GM21381 (cell line): ENCODE data around the gene SPTLC2.
"Not testable (repeated sequence)": the region's sequence is repeated elsewhere in the genome, so short reads cannot be mapped to it uniquely, and the experiment has no call there.

Experiments
- ATAC-seq: cut with Tn5 transposase; IDR thresholded peaks from one replicate; pipeline ENCODE4 v1.9.1; 2021; ENCODE audit warnings: mild to moderate bottlenecking, moderate library complexity; ENCODE audit not compliant: unreplicated experiment

SPTLC2 gene

GRCh38 chr14:77554816-77555599 is 61.4 kb downstream of the SPTLC2 start:
- ATAC-seq = no peak

- peak; percentile 55 for ATAC-seq
Observed at GRCh38 chr14:77554207-77554606, 62.2 kb downstream of the SPTLC2 start.

GRCh38 chr14:77549451-77549850 is 67.0 kb downstream of the SPTLC2 start:
- no peak for ATAC-seq

- no peak for ATAC-seq
Observed at GRCh38 chr14:77547512-77548180, 68.8 kb downstream of the SPTLC2 start.

- ATAC-seq = not testable (repeated sequence)
Observed at GRCh38 chr14:77545171-77545570, 71.3 kb downstream of the SPTLC2 start.

GRCh38 chr14:77544571-77544970 is 71.9 kb downstream of the SPTLC2 start:
- no peak for ATAC-seq

- no peak for ATAC-seq
Observed at GRCh38 chr14:77543637-77544334, 72.7 kb downstream of the SPTLC2 start.

GRCh38 chr14:77543240-77543551 is 73.2 kb downstream of the SPTLC2 start:
- ATAC-seq = no peak

GRCh38 chr14:77542421-77543239 is 73.8 kb downstream of the SPTLC2 start:
- no peak for ATAC-seq

- peak; percentile 70 for ATAC-seq
Observed at GRCh38 chr14:77541905-77542304, 74.5 kb downstream of the SPTLC2 start.

GRCh38 chr14:77536951-77537350 is 79.5 kb downstream of the SPTLC2 start:
- ATAC-seq = not testable (repeated sequence)

GRCh38 chr14:77531071-77531470 is 85.4 kb downstream of the SPTLC2 start:
- no peak for ATAC-seq

- no peak for ATAC-seq
Observed at GRCh38 chr14:77529963-77530362, 86.5 kb downstream of the SPTLC2 start.

GRCh38 chr14:77529213-77529612 is 87.2 kb downstream of the SPTLC2 start:
- ATAC-seq = no peak

- ATAC-seq = not testable (repeated sequence)
Observed at GRCh38 chr14:77528701-77529100, 87.7 kb downstream of the SPTLC2 start.

- no peak for ATAC-seq
Observed at GRCh38 chr14:77526266-77526665, 90.2 kb downstream of the SPTLC2 start.

- ATAC-seq = no peak
Observed at GRCh38 chr14:77524536-77524935, 91.9 kb downstream of the SPTLC2 start.

- ATAC-seq = no peak
Observed at GRCh38 chr14:77523109-77523508, 93.3 kb downstream of the SPTLC2 start.

GRCh38 chr14:77520555-77520954 is 95.9 kb downstream of the SPTLC2 start:
- ATAC-seq = no peak

- ATAC-seq = no peak
Observed at GRCh38 chr14:77516126-77516525, 100.3 kb downstream of the SPTLC2 start.
